PC-3 (cell line): ENCODE results near the gene LSP1.

Experiments
- CTCF ChIP-seq: fragments of 300-600 bp; sonication (generic); conservative IDR thresholded peaks from 2 replicates; pipeline ENCODE4 v1.5.1; 2017; ENCODE audit warnings: antibody characterized with exemption, low read depth, mild to moderate bottlenecking, low read length
- EZH2 ChIP-seq: fragments of 300-600 bp; sonication (generic); IDR thresholded peaks from one replicate; pipeline ENCODE4 v1.6.1; 2017; ENCODE audit warnings: antibody characterized with exemption, mild to moderate bottlenecking, low read length; ENCODE audit not compliant: unreplicated experiment

GRCh38 chr11:1831338-1832210 is 21.3 kb upstream of the LSP1 start:
- TF ChIP-seq CTCF (no peak), EZH2 (no peak)
